HepG2 (cell line): ENCODE measurements around the gene ADRA2B. TPM values are rescaled to one million over a fixed set of nuclear protein-coding genes. Genes with fewer than 3 reads are reported as not detected.

Experiments used
- ATAC-seq: fragments of 200-7000 bp; cut with Tn5 transposase; 3 replicates; pipeline ENCODE4 v1.9.1; 2020; ENCODE audit warnings: mild to moderate bottlenecking, moderate library complexity
- BruUV-seq: library from RNA; stranded (reverse); fragments of 400-500 nt; replicated peaks from 2 replicates; lab custom pipeline; 2021; lab: Mats Ljungman, UMichigan
- CTCF ChIA-PET: fragments of 300-600 bp; formaldehyde crosslinking; extraction: SDS; loops from one replicate; lab custom pipeline; 2021; ENCODE audit warnings: low total read pairs, inconsistent platforms, low intra/inter-chr PET ratio; lab: Yijun Ruan, JAX
- POLR2A ChIA-PET: fragments of 350-600 bp; sonication (Branson Sonifier 250); formaldehyde crosslinking; loops from one replicate; lab custom pipeline; 2020; ENCODE audit warnings: antibody characterized with exemption, inconsistent platforms; lab: Yijun Ruan, JAX
- DNase-seq: peaks from one replicate; pipeline ENCODE4 v3.0.0-alpha.2; 2015; ENCODE audit warnings: low spot score
- FAIRE-seq: peaks from 3 replicates; lab custom pipeline; 2011; peaks lifted over from hg19 to GRCh38; lab: Jason Lieb, UNC
- H2AFZ ChIP-seq: one replicate; pipeline ENCODE4 v1.6.1; 2011; ENCODE audit warnings: low read length, inconsistent platforms
- H3K27ac ChIP-seq: fragments of 300-600 bp; 3 replicates; pipeline ENCODE4 v1.8.0; 2011; ENCODE audit warnings: mixed run types, mild to moderate bottlenecking, mixed read lengths, low read length, inconsistent platforms; ENCODE audit not compliant: insufficient read depth; ENCODE audit errors: extremely low read length
- H3K27me3 ChIP-seq, 2 experiments: fragments of 200-600 bp in 1 of 2; 2 replicates in 1 of 2; 3 replicates in 1 of 2; pipeline versions ENCODE4 v1.6.0 to v1.8.0; 2011; ENCODE audit warnings: low read length in 2 of 2, mild to moderate bottlenecking in 2 of 2, moderate library complexity in 2 of 2, inconsistent platforms in 1 of 2; ENCODE audit not compliant: insufficient read depth in 2 of 2, control insufficient read depth in 1 of 2
- H3K36me3 ChIP-seq, 2 experiments: fragments of 200-600 bp in 1 of 2; replicated peaks in 1 of 2; 2 replicates in 1 of 2; 3 replicates in 1 of 2; pipeline versions ENCODE4 v1.5.1 to v1.8.0; 2011; ENCODE audit warnings: low read length in 2 of 2, inconsistent platforms in 1 of 2; ENCODE audit not compliant: insufficient read depth in 2 of 2, control insufficient read depth in 1 of 2
- H3K4me1 ChIP-seq: 2 replicates; pipeline ENCODE4 v1.5.1; 2012; ENCODE audit warnings: low read length, inconsistent platforms; ENCODE audit not compliant: insufficient read depth
- H3K4me2 ChIP-seq: 2 replicates; pipeline ENCODE4 v1.6.0; 2011; ENCODE audit warnings: low read depth, low read length, inconsistent platforms
- H3K4me3 ChIP-seq, 3 experiments: fragments of 200-600 bp in 1 of 3; sonication (generic), shearing (Covaris generic) in 1 of 3; replicated peaks in 1 of 3; 2 replicates each; pipeline ENCODE4 v1.5.1; 2011 to 2016; ENCODE audit warnings: low read length in 3 of 3, inconsistent platforms in 2 of 3, low read depth in 2 of 3, mild to moderate bottlenecking in 2 of 3, control low read depth in 1 of 3, mixed read lengths in 1 of 3; ENCODE audit not compliant: insufficient read depth in 1 of 3
- H3K79me2 ChIP-seq: one replicate; pipeline ENCODE4 v1.6.1; 2011; ENCODE audit warnings: low read length, inconsistent platforms; ENCODE audit not compliant: insufficient read depth
- H3K9ac ChIP-seq: 2 replicates; pipeline ENCODE4 v1.6.0; 2011; ENCODE audit warnings: mild to moderate bottlenecking, low read depth, low read length, inconsistent platforms; ENCODE audit not compliant: insufficient read depth
- H3K9me3 ChIP-seq: 2 replicates; pipeline ENCODE4 v1.5.1; 2012; ENCODE audit warnings: mild to moderate bottlenecking, low read length
- H4K20me1 ChIP-seq: 2 replicates; pipeline ENCODE4 v1.6.0; 2011; ENCODE audit warnings: inconsistent platforms, mild to moderate bottlenecking, low read length, moderate library complexity; ENCODE audit not compliant: insufficient read depth
- AKAP8 ChIP-seq: sonication (generic); formaldehyde crosslinking; IDR thresholded peaks from 2 replicates; pipeline ENCODE4 v1.5.1; 2020; ENCODE audit warnings: mild to moderate bottlenecking, missing genetic modification reagents
- BHLHE40 ChIP-seq: IDR thresholded peaks from 2 replicates; pipeline ENCODE4 v1.6.1; 2011; ENCODE audit warnings: low read length, improper control_type of control experiment
- CTCF ChIP-seq: sonication (generic); formaldehyde crosslinking; IDR thresholded peaks from 2 replicates; pipeline ENCODE4 v1.5.0; 2020; ENCODE audit warnings: mild to moderate bottlenecking, missing genetic modification reagents, moderate library complexity
- MYC ChIP-seq: sonication (generic); formaldehyde crosslinking; IDR thresholded peaks from 2 replicates; pipeline ENCODE4 v1.9.0; 2021; ENCODE audit warnings: missing genetic modification reagents, borderline replicate concordance
- STAG1 ChIP-seq: sonication (generic); formaldehyde crosslinking; IDR thresholded peaks from 2 replicates; pipeline ENCODE4 v1.4.0; 2020; ENCODE audit warnings: missing genetic modification reagents
- ZNF24 ChIP-seq: fragments of 450-650 bp; IDR thresholded peaks from 2 replicates; pipeline ENCODE4 v1.6.1; 2017; ENCODE audit warnings: antibody characterized with exemption, mild to moderate bottlenecking
- ZNF256 ChIP-seq: sonication (generic); formaldehyde crosslinking; conservative IDR thresholded peaks from 2 replicates; pipeline ENCODE4 v1.4.0; 2020; ENCODE audit warnings: missing genetic modification reagents
- ZNF879 ChIP-seq: sonication (generic); formaldehyde crosslinking; IDR thresholded peaks from 2 replicates; pipeline ENCODE4 v1.8.1; 2023; ENCODE audit warnings: missing genetic modification reagents
- WGBS: methylation state at CpG from one replicate; pipeline ENCODE4 v1.1.6; 2017; ENCODE audit warnings: low lambda C conversion rate; 5-methylcytosine and 5-hydroxymethylcytosine counted together
- in situ Hi-C: cut with HindIII; loops from 2 replicates; pipeline ENCODE4 v1.10.0; 2017; ENCODE audit warnings: low pct_unique_long_range_greater_than_20kb; ENCODE audit not compliant: extremely low pct_ligation_motif_present
- intact Hi-C: fragments of 100-400 bp; cut with micrococcal nuclease; formaldehyde crosslinking; loops from one replicate; pipeline ENCODE4 v1.10.0; 2022; ENCODE audit not compliant: unreplicated experiment
- polyA plus RNA-seq, 8 experiments: library from polyadenylated mRNA; depleted of rRNA in 3 of 8; stranded (reverse) in 7 of 8; unstranded in 1 of 8; fragments of >200 nt; fragmentation: Illumina TruSeq in 4 of 8; extraction: Trizol in 4 of 8; gene quantifications; 2 replicates each; pipeline versions ENCODE4 v1.2.1 to v1.2.3, GENCODE V29; 2011 to 2016; ENCODE audit warnings: low read depth in 4 of 8, missing spikeins in 1 of 8, mixed read lengths in 1 of 8; ENCODE audit not compliant: insufficient read depth in 1 of 8
- total RNA-seq, 5 experiments: library from RNA; depleted of rRNA; stranded (reverse); fragments of >200 nt; fragmentation: Illumina TruSeq; extraction: Trizol; gene quantifications; 2 replicates each; pipeline ENCODE4 v1.2.3, GENCODE V29; 2016; ENCODE audit warnings: low read depth in 1 of 5

The ADRA2B gene
- total and polyA plus RNA-seq, 2 of the 13 experiments (the other 11 are each of a cell fraction or from before 2014, with no cell fraction given): not detected

DNA sequence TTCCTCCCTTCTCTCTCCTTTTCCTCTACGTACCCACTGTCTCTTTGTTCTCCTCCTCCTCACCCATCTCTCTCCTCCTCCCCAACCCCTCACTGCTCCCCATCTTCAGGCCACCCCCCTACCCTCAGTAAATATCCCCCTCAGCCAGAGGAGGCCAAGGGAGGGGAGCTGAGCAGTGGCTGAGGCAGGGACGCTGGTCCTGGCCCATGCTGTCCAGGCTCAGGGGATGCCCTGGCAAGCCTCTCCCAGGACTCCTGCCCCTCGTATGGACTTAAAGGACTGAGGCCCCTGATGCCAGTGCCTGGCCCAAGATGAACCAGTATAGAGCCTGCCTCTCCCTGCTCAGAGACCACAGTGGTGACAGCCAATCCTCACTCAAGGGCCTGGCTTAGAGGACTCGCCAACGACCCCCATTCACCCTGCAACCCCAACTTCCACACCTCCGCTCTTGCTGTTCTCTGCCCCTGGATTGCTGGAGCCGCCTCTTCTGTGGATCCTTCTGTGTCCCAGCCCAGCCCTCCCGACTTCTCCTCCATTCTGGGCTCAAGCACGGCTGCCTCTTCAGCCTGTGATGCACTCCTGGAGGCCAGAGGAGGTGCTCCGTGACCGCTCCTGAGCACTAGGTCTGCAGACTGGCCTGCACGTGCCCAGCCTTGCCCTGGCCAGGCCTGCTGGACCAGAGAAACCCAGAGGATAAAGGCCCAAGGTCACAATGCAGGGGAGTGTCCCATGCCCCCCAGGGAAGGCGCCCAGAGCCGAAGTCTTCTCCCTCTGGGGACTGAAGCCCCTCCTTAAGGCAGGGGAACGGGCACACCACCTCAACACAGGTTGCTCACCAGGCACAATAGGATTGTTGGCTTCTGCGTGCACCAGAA is 38.4 kb upstream of the ADRA2B start:
- no peak overlapping the region for H3K9ac ChIP-seq
- DNase-seq (no peak), ATAC-seq (peak; percentile 11; the same call in 1 of the 3 replicates), FAIRE-seq (no peak)
- no peaks in the 10 kb centered on the region for H3K79me2 ChIP-seq
- TF ChIP-seq ZNF256 (CRISPR knock-in tag) (no peak), ZNF879 (no peak), BHLHE40 (peak; percentile 59), MYC (0 out of 2 replicates have a peak, but pooled peaks have one; percentile 15), CTCF (CRISPR knock-in tag) (peak; percentile 32; the same call in 1 of the 2 replicates)
- H2AFZ ChIP-seq: no peak overlapping the region
- no peak overlapping the region for H3K4me3 ChIP-seq
- intact Hi-C loops: no loop called here
- no peaks in the 10 kb centered on the region for H3K36me3 ChIP-seq
- no peaks in the 10 kb centered on the region for H3K4me1 ChIP-seq
- ChIA-PET POLR2A (no interaction called here), CTCF (no interaction called here)
- H3K27me3 ChIP-seq: peaks cover 22 to 75% of the 10 kb centered on the region in 2 experiments
- in situ Hi-C loops: no loop called here
- no peak overlapping the region for H3K27ac ChIP-seq
- H3K9me3 ChIP-seq: no peaks in the 10 kb centered on the region
- BruUV-seq: no TSS peak
- H4K20me1 ChIP-seq: no peaks in the 10 kb centered on the region
- WGBS: 25% methylated on average over 16 of the region's 16 CpGs
- no peak overlapping the region for H3K4me2 ChIP-seq

GRCh38 chr2:96153991-96154431 is 37.6 kb upstream of the ADRA2B start:
- H3K4me2 ChIP-seq: no peak overlapping the region
- WGBS: 7% methylated on average over 2 of the region's 7 CpGs
- no peak overlapping the region for H3K4me3 ChIP-seq
- CTCF ChIA-PET: no interaction called here
- no peak overlapping the region for H3K9ac ChIP-seq
- DNase-seq: peak; percentile 27
- no peaks in the 10 kb centered on the region for H3K4me1 ChIP-seq
- H3K27ac ChIP-seq: no peak overlapping the region
- no peaks in the 10 kb centered on the region for H3K79me2 ChIP-seq
- in situ Hi-C loops (no loop called here), intact Hi-C loops (no loop called here)
- no peak for FAIRE-seq
- POLR2A ChIA-PET: no interaction called here
- peak; percentile 78 for ATAC-seq
- no peak overlapping the region for H2AFZ ChIP-seq
- H3K9me3 ChIP-seq: no peaks in the 10 kb centered on the region
- peaks cover 22 to 72% of the 10 kb centered on the region in 2 experiments for H3K27me3 ChIP-seq
- H3K36me3 ChIP-seq: no peaks in the 10 kb centered on the region
- no peaks in the 10 kb centered on the region for H4K20me1 ChIP-seq
- no TSS peak for BruUV-seq
- TF ChIP-seq CTCF (CRISPR knock-in tag): peak; percentile 47
- TF ChIP-seq AKAP8: no peak
- TF ChIP-seq STAG1: peak; percentile 25; the same call in 1 of the 2 replicates
- TF ChIP-seq ZNF24: no peak
